HepG2 (cell line): Measurements from ENCODE around the gene FAF1. TPM values are rescaled to one million over a fixed set of nuclear protein-coding genes. Genes with fewer than 3 reads are reported as not detected.

Experiments used
- ATAC-seq: fragments of 200-7000 bp; cut with Tn5 transposase; 3 replicates; pipeline ENCODE4 v1.9.1; 2020; ENCODE audit warnings: mild to moderate bottlenecking, moderate library complexity
- BruUV-seq: library from RNA; stranded (reverse); fragments of 400-500 nt; replicated peaks from 2 replicates; lab custom pipeline; 2021; lab: Mats Ljungman, UMichigan
- CTCF ChIA-PET: fragments of 300-600 bp; formaldehyde crosslinking; extraction: SDS; loops from one replicate; lab custom pipeline; 2021; ENCODE audit warnings: low total read pairs, inconsistent platforms, low intra/inter-chr PET ratio; lab: Yijun Ruan, JAX
- POLR2A ChIA-PET: fragments of 350-600 bp; sonication (Branson Sonifier 250); formaldehyde crosslinking; loops from one replicate; lab custom pipeline; 2020; ENCODE audit warnings: antibody characterized with exemption, inconsistent platforms; lab: Yijun Ruan, JAX
- DNase-seq: peaks from one replicate; pipeline ENCODE4 v3.0.0-alpha.2; 2015; ENCODE audit warnings: low spot score
- FAIRE-seq: peaks from 3 replicates; lab custom pipeline; 2011; peaks lifted over from hg19 to GRCh38; lab: Jason Lieb, UNC
- H2AFZ ChIP-seq: one replicate; pipeline ENCODE4 v1.6.1; 2011; ENCODE audit warnings: low read length, inconsistent platforms
- H3K27ac ChIP-seq: fragments of 300-600 bp; 3 replicates; pipeline ENCODE4 v1.8.0; 2011; ENCODE audit warnings: mixed run types, mild to moderate bottlenecking, mixed read lengths, low read length, inconsistent platforms; ENCODE audit not compliant: insufficient read depth; ENCODE audit errors: extremely low read length
- H3K27me3 ChIP-seq, 2 experiments: fragments of 200-600 bp in 1 of 2; 2 replicates in 1 of 2; 3 replicates in 1 of 2; pipeline versions ENCODE4 v1.6.0 to v1.8.0; 2011; ENCODE audit warnings: low read length in 2 of 2, mild to moderate bottlenecking in 2 of 2, moderate library complexity in 2 of 2, inconsistent platforms in 1 of 2; ENCODE audit not compliant: insufficient read depth in 2 of 2, control insufficient read depth in 1 of 2
- H3K36me3 ChIP-seq, 2 experiments: fragments of 200-600 bp in 1 of 2; replicated peaks in 1 of 2; 2 replicates in 1 of 2; 3 replicates in 1 of 2; pipeline versions ENCODE4 v1.5.1 to v1.8.0; 2011; ENCODE audit warnings: low read length in 2 of 2, inconsistent platforms in 1 of 2; ENCODE audit not compliant: insufficient read depth in 2 of 2, control insufficient read depth in 1 of 2
- H3K4me1 ChIP-seq: 2 replicates; pipeline ENCODE4 v1.5.1; 2012; ENCODE audit warnings: low read length, inconsistent platforms; ENCODE audit not compliant: insufficient read depth
- H3K4me2 ChIP-seq: 2 replicates; pipeline ENCODE4 v1.6.0; 2011; ENCODE audit warnings: low read depth, low read length, inconsistent platforms
- H3K4me3 ChIP-seq, 3 experiments: fragments of 200-600 bp in 1 of 3; sonication (generic), shearing (Covaris generic) in 1 of 3; replicated peaks in 1 of 3; 2 replicates each; pipeline ENCODE4 v1.5.1; 2011 to 2016; ENCODE audit warnings: low read length in 3 of 3, inconsistent platforms in 2 of 3, low read depth in 2 of 3, mild to moderate bottlenecking in 2 of 3, control low read depth in 1 of 3, mixed read lengths in 1 of 3; ENCODE audit not compliant: insufficient read depth in 1 of 3
- H3K79me2 ChIP-seq: one replicate; pipeline ENCODE4 v1.6.1; 2011; ENCODE audit warnings: low read length, inconsistent platforms; ENCODE audit not compliant: insufficient read depth
- H3K9ac ChIP-seq: 2 replicates; pipeline ENCODE4 v1.6.0; 2011; ENCODE audit warnings: mild to moderate bottlenecking, low read depth, low read length, inconsistent platforms; ENCODE audit not compliant: insufficient read depth
- H3K9me3 ChIP-seq: 2 replicates; pipeline ENCODE4 v1.5.1; 2012; ENCODE audit warnings: mild to moderate bottlenecking, low read length
- H4K20me1 ChIP-seq: 2 replicates; pipeline ENCODE4 v1.6.0; 2011; ENCODE audit warnings: inconsistent platforms, mild to moderate bottlenecking, low read length, moderate library complexity; ENCODE audit not compliant: insufficient read depth
- FLYWCH1 ChIP-seq: sonication (generic); formaldehyde crosslinking; IDR thresholded peaks from 2 replicates; pipeline ENCODE4 v1.8.1; 2023; ENCODE audit warnings: mild to moderate bottlenecking, missing genetic modification reagents
- FOXJ3 ChIP-seq: sonication (generic); formaldehyde crosslinking; IDR thresholded peaks from 2 replicates; pipeline ENCODE4 v1.4.0; 2020; ENCODE audit warnings: missing genetic modification reagents, mild to moderate bottlenecking, borderline replicate concordance
- IKZF1 ChIP-seq: fragments of 450-650 bp; IDR thresholded peaks from 2 replicates; pipeline ENCODE4 v1.7.1; 2016
- PRMT3 ChIP-seq: sonication (generic); formaldehyde crosslinking; IDR thresholded peaks from 2 replicates; pipeline ENCODE4 v1.8.1; 2022; ENCODE audit warnings: low read depth, mild to moderate bottlenecking, moderate library complexity, missing genetic modification reagents, borderline replicate concordance
- REL ChIP-seq: sonication (generic); formaldehyde crosslinking; conservative IDR thresholded peaks from 2 replicates; pipeline ENCODE4 v1.8.0; 2022; ENCODE audit warnings: mild to moderate bottlenecking, missing genetic modification reagents, moderate library complexity
- ZMAT3 ChIP-seq: sonication (generic); formaldehyde crosslinking; conservative IDR thresholded peaks from 2 replicates; pipeline ENCODE4 v1.7.0; 2021; ENCODE audit warnings: missing genetic modification reagents
- ZNF543 ChIP-seq: sonication (generic); formaldehyde crosslinking; IDR thresholded peaks from 2 replicates; pipeline ENCODE4 v1.4.0; 2020; ENCODE audit warnings: mild to moderate bottlenecking, missing genetic modification reagents
- ZNF547 ChIP-seq: sonication (generic); formaldehyde crosslinking; IDR thresholded peaks from 2 replicates; pipeline ENCODE4 v1.5.1; 2020; ENCODE audit warnings: mild to moderate bottlenecking, missing genetic modification reagents
- ZNF792 ChIP-seq: IDR thresholded peaks from 2 replicates; pipeline ENCODE4 v1.6.1; 2016
- WGBS: methylation state at CpG from one replicate; pipeline ENCODE4 v1.1.6; 2017; ENCODE audit warnings: low lambda C conversion rate; 5-methylcytosine and 5-hydroxymethylcytosine counted together
- in situ Hi-C: cut with HindIII; loops from 2 replicates; pipeline ENCODE4 v1.10.0; 2017; ENCODE audit warnings: low pct_unique_long_range_greater_than_20kb; ENCODE audit not compliant: extremely low pct_ligation_motif_present
- intact Hi-C: fragments of 100-400 bp; cut with micrococcal nuclease; formaldehyde crosslinking; loops from one replicate; pipeline ENCODE4 v1.10.0; 2022; ENCODE audit not compliant: unreplicated experiment
- polyA plus RNA-seq, 8 experiments: library from polyadenylated mRNA; depleted of rRNA in 3 of 8; stranded (reverse) in 7 of 8; unstranded in 1 of 8; fragments of >200 nt; fragmentation: Illumina TruSeq in 4 of 8; extraction: Trizol in 4 of 8; gene quantifications; 2 replicates each; pipeline versions ENCODE4 v1.2.1 to v1.2.3, GENCODE V29; 2011 to 2016; ENCODE audit warnings: low read depth in 4 of 8, missing spikeins in 1 of 8, mixed read lengths in 1 of 8; ENCODE audit not compliant: insufficient read depth in 1 of 8
- total RNA-seq, 5 experiments: library from RNA; depleted of rRNA; stranded (reverse); fragments of >200 nt; fragmentation: Illumina TruSeq; extraction: Trizol; gene quantifications; 2 replicates each; pipeline ENCODE4 v1.2.3, GENCODE V29; 2016; ENCODE audit warnings: low read depth in 1 of 5
- TF ChIP-seq, protein P1 (sequence below): IDR thresholded peaks from 2 replicates; pipeline ENCODE4 v1.6.1; 2016; ENCODE audit warnings: mild to moderate bottlenecking
- TF ChIP-seq, protein P2 (sequence below): sonication (generic); formaldehyde crosslinking; IDR thresholded peaks from 2 replicates; pipeline ENCODE4 v1.8.1; 2023; ENCODE audit warnings: missing genetic modification reagents, inconsistent platforms, borderline replicate concordance
- TF ChIP-seq, protein P3 (sequence below): sonication (generic); formaldehyde crosslinking; IDR thresholded peaks from 2 replicates; pipeline ENCODE4 v1.8.1; 2023; ENCODE audit warnings: mild to moderate bottlenecking, missing genetic modification reagents

Gene FAF1
- total and polyA plus RNA-seq, 2 of the 13 experiments (the other 11 are each of a cell fraction or from before 2014, with no cell fraction given), result 19.4 to 63.3 TPM

GRCh38 chr1:50851466-50851865 is 108.6 kb downstream of the FAF1 start:
- BruUV-seq, result no TSS peak
- H3K4me1 ChIP-seq, result peaks cover 58% of the 10 kb centered on the region
- H2AFZ ChIP-seq, result no peak overlapping the region
- intact Hi-C loops, result loop anchor here (10.0 kb wide), 1 partner anchor 77 kb away; no protein-coding TSS in a partner anchor
- WGBS, result 95% methylated on average over 1 of the region's 1 CpG
- H3K79me2 ChIP-seq, result peaks cover 4% of the 10 kb centered on the region
- no peak overlapping the region for H3K27ac ChIP-seq
- no peak for DNase-seq
- no peak for FAIRE-seq
- ATAC-seq, result no peak
- TF ChIP-seq FLYWCH1 (CRISPR knock-in tag) (no peak), IKZF1 (no peak), ZNF792 (no peak), ZMAT3 (no peak), FOXJ3 (CRISPR knock-in tag) (no peak), PRMT3 (no peak), ZNF543 (CRISPR knock-in tag) (no peak), ZNF547 (CRISPR knock-in tag) (no peak), REL (no peak)
- TF ChIP-seq, protein P1, sequence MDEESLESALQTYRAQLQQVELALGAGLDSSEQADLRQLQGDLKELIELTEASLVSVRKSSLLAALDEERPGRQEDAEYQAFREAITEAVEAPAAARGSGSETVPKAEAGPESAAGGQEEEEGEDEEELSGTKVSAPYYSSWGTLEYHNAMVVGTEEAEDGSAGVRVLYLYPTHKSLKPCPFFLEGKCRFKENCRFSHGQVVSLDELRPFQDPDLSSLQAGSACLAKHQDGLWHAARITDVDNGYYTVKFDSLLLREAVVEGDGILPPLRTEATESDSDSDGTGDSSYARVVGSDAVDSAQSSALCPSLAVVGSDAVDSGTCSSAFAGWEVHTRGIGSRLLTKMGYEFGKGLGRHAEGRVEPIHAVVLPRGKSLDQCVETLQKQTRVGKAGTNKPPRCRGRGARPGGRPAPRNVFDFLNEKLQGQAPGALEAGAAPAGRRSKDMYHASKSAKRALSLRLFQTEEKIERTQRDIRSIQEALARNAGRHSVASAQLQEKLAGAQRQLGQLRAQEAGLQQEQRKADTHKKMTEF (CRISPR knock-in tag), result no peak
- TF ChIP-seq, protein P2, sequence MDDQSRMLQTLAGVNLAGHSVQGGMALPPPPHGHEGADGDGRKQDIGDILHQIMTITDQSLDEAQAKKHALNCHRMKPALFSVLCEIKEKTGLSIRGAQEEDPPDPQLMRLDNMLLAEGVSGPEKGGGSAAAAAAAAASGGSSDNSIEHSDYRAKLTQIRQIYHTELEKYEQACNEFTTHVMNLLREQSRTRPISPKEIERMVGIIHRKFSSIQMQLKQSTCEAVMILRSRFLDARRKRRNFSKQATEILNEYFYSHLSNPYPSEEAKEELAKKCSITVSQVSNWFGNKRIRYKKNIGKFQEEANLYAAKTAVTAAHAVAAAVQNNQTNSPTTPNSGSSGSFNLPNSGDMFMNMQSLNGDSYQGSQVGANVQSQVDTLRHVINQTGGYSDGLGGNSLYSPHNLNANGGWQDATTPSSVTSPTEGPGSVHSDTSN, result no peak
- TF ChIP-seq, protein P3, sequence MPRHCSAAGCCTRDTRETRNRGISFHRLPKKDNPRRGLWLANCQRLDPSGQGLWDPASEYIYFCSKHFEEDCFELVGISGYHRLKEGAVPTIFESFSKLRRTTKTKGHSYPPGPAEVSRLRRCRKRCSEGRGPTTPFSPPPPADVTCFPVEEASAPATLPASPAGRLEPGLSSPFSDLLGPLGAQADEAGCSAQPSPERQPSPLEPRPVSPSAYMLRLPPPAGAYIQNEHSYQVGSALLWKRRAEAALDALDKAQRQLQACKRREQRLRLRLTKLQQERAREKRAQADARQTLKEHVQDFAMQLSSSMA (CRISPR knock-in tag), result no peak
- H3K36me3 ChIP-seq, result no peaks in the 10 kb centered on the region
- no peak overlapping the region for H3K9ac ChIP-seq
- no peaks in the 10 kb centered on the region for H4K20me1 ChIP-seq
- H3K4me2 ChIP-seq, result no peak overlapping the region
- no peaks in the 10 kb centered on the region for H3K27me3 ChIP-seq
- H3K4me3 ChIP-seq, result no peak overlapping the region
- in situ Hi-C loops, result no loop called here
- POLR2A ChIA-PET, result interaction anchor here (0.6 kb wide), 1 partner anchor 406 kb away, joined by 4 read pairs; no protein-coding TSS in a partner anchor
- no peaks in the 10 kb centered on the region for H3K9me3 ChIP-seq
- CTCF ChIA-PET, result no interaction called here
